Thymus (tissue), 11 donors: ENCODE measurements around the gene STARD5. TPM values are rescaled to one million over a fixed set of nuclear protein-coding genes. Genes with fewer than 3 reads are reported as not detected.

Experiments
- DNase-seq, 9 donors: peaks; one replicate each; pipeline ENCODE4 v3.0.0-alpha.2; 2013; ENCODE audit warnings: low spot score in 9 of 9, low read depth in 6 of 9, missing footprints in 1 of 9
- H3K27ac ChIP-seq, 2 donors: one replicate each; pipeline ENCODE4 v1.5.1; 2013; ENCODE audit warnings: control low read depth in 1 of 2, low read depth in 1 of 2, low read length in 1 of 2, mild to moderate bottlenecking in 1 of 2, moderate library complexity in 1 of 2
- H3K27me3 ChIP-seq, 2 donors: one replicate each; pipeline ENCODE4 v1.5.1; 2013; ENCODE audit warnings: low read length in 1 of 2; ENCODE audit not compliant: control insufficient read depth in 2 of 2, insufficient read depth in 1 of 2
- H3K36me3 ChIP-seq, 2 donors: one replicate each; pipeline ENCODE4 v1.5.1; 2013; ENCODE audit warnings: low read length in 1 of 2, mild to moderate bottlenecking in 1 of 2, moderate library complexity in 1 of 2; ENCODE audit not compliant: control insufficient read depth in 2 of 2, insufficient read depth in 2 of 2
- H3K4me1 ChIP-seq, 2 donors: one replicate each; pipeline ENCODE4 v1.5.1; 2013; ENCODE audit warnings: low read length in 2 of 2; ENCODE audit not compliant: control insufficient read depth in 2 of 2, insufficient read depth in 2 of 2
- H3K4me3 ChIP-seq, 2 donors: one replicate each; pipeline ENCODE4 v1.5.1; 2013; ENCODE audit warnings: low read length in 2 of 2, control low read depth in 1 of 2, mild to moderate bottlenecking in 1 of 2
- H3K9me3 ChIP-seq, 2 donors: one replicate each; pipeline ENCODE4 v1.5.1; 2013; ENCODE audit warnings: low read length in 1 of 2, mild to moderate bottlenecking in 1 of 2; ENCODE audit not compliant: control insufficient read depth in 2 of 2, insufficient read depth in 1 of 2
- whole genome bisulfite sequencing: extraction: QIAGEN DNeasy Blood & Tissue Kit; methylation state at CpG from one replicate; pipeline ENCODE4 v1.1.7; 2013; 5-methylcytosine and 5-hydroxymethylcytosine counted together
- polyA plus RNA-seq: library from polyadenylated mRNA; stranded (reverse); fragments of 200-250 nt; gene quantifications from one replicate; pipeline ENCODE4 v1.2.3, GENCODE V29; 2013
- total RNA-seq: library from RNA; stranded (reverse); fragments of 120-200 nt; gene quantifications from one replicate; pipeline ENCODE4 v1.2.4, GENCODE V29; 2013
- donor health status: healthy.

The STARD5 gene
- total and polyA plus RNA-seq, 2 donors = 3.6 to 12.0 TPM

- no peak for DNase-seq
- peak overlapping the region; percentile 40 to 78 for H3K27ac ChIP-seq
- H3K36me3 ChIP-seq = peaks cover 54 to 64% of the 10 kb centered on the region in 2 donors
- 55% methylated on average over 14 of the region's 14 CpGs for WGBS
- H3K4me1 ChIP-seq = peaks cover 44 to 78% of the 10 kb centered on the region in 2 donors
- H3K27me3 ChIP-seq = no peaks in the 10 kb centered on the region
- H3K9me3 ChIP-seq = no peaks in the 10 kb centered on the region
- peak overlapping the region; percentile 87 to 93 for H3K4me3 ChIP-seq
Measured at GRCh38 chr15:81299630-81300273, 24.2 kb downstream of the STARD5 start.

GRCh38 chr15:81299156-81299555 lies 24.8 kb downstream of the STARD5 start:
- Histone ChIP-seq H3K27me3 (no peaks in the 10 kb centered on the region), H3K9me3 (no peaks in the 10 kb centered on the region), H3K4me3 (peak overlapping the region; percentile 87 to 93), H3K4me1 (peaks cover 48 to 84% of the 10 kb centered on the region in 2 donors), H3K36me3 (peaks cover 50 to 58% of the 10 kb centered on the region in 2 donors), H3K27ac (peak overlapping the region; percentile 22 to 99)
- 77% methylated on average over 3 of the region's 3 CpGs for WGBS
- DNase-seq = no peak

- H3K36me3 ChIP-seq = peaks cover 45 to 53% of the 10 kb centered on the region in 2 donors
- WGBS = 24% methylated on average over 6 of the region's 6 CpGs
- peak overlapping the region; percentile 99 to 100 for H3K27ac ChIP-seq
- H3K9me3 ChIP-seq = no peaks in the 10 kb centered on the region
- H3K27me3 ChIP-seq = no peaks in the 10 kb centered on the region
- peaks cover 45 to 85% of the 10 kb centered on the region in 2 donors for H3K4me1 ChIP-seq
- DNase-seq = peak in 1 of 9 donors; percentile 35
- H3K4me3 ChIP-seq = peak overlapping the region; percentile 87 to 93
Measured at GRCh38 chr15:81298611-81299010, 25.3 kb downstream of the STARD5 start.

- no peaks in the 10 kb centered on the region for H3K27me3 ChIP-seq
- no peaks in the 10 kb centered on the region for H3K9me3 ChIP-seq
- peak in 2 of 9 donors; percentile 38 to 68 for DNase-seq
- peak overlapping the region; percentile 87 to 93 for H3K4me3 ChIP-seq
- peaks cover 51 to 85% of the 10 kb centered on the region in 2 donors for H3K4me1 ChIP-seq
- peaks cover 37 to 46% of the 10 kb centered on the region in 2 donors for H3K36me3 ChIP-seq
- peak overlapping the region; percentile 99 to 100 for H3K27ac ChIP-seq
- 28% methylated on average over 4 of the region's 4 CpGs for WGBS
Measured at GRCh38 chr15:81297603-81298575, 26.1 kb downstream of the STARD5 start.

GRCh38 chr15:81297147-81297572 lies 26.8 kb downstream of the STARD5 start:
- no peaks in the 10 kb centered on the region for H3K9me3 ChIP-seq
- DNase-seq = no peak
- peak overlapping the region; percentile 87 to 93 for H3K4me3 ChIP-seq
- peaks cover 53 to 87% of the 10 kb centered on the region in 2 donors for H3K4me1 ChIP-seq
- 12% methylated on average over 3 of the region's 3 CpGs for WGBS
- H3K27me3 ChIP-seq = no peaks in the 10 kb centered on the region
- peak overlapping the region; percentile 99 to 100 for H3K27ac ChIP-seq
- peaks cover 30 to 38% of the 10 kb centered on the region in 2 donors for H3K36me3 ChIP-seq

GRCh38 chr15:81296673-81297072 lies 27.3 kb downstream of the STARD5 start:
- Histone ChIP-seq H3K36me3 (peaks cover 25 to 34% of the 10 kb centered on the region in 2 donors), H3K4me3 (peak overlapping the region; percentile 87 to 93), H3K27me3 (no peaks in the 10 kb centered on the region), H3K27ac (peak overlapping the region; percentile 99 to 100), H3K9me3 (no peaks in the 10 kb centered on the region), H3K4me1 (peaks cover 53 to 87% of the 10 kb centered on the region in 2 donors)
- DNase-seq = peak; percentile 67 to 96 (median 85)
- WGBS = 5% methylated on average over 11 of the region's 11 CpGs

- H3K4me3 ChIP-seq = peak overlapping the region; percentile 87 to 93
- H3K27ac ChIP-seq = peak overlapping the region; percentile 99 to 100
- peaks cover 20 to 29% of the 10 kb centered on the region in 2 donors for H3K36me3 ChIP-seq
- 12% methylated on average over 2 of the region's 2 CpGs for WGBS
- peaks cover 54 to 87% of the 10 kb centered on the region in 2 donors for H3K4me1 ChIP-seq
- no peaks in the 10 kb centered on the region for H3K27me3 ChIP-seq
- no peaks in the 10 kb centered on the region for H3K9me3 ChIP-seq
- DNase-seq = peak in 2 of 9 donors; percentile 42 to 71
Measured at GRCh38 chr15:81296186-81296585, 27.8 kb downstream of the STARD5 start.

- Histone ChIP-seq H3K4me3 (peak overlapping the region; percentile 87 to 93), H3K36me3 (peaks cover 15 to 23% of the 10 kb centered on the region in 2 donors), H3K27me3 (no peaks in the 10 kb centered on the region), H3K9me3 (no peaks in the 10 kb centered on the region), H3K27ac (peak overlapping the region; percentile 99 to 100), H3K4me1 (peaks cover 51 to 86% of the 10 kb centered on the region in 2 donors)
- 79% methylated on average over 5 of the region's 5 CpGs for WGBS
- DNase-seq = peak in 1 of 9 donors; percentile 50
Measured at GRCh38 chr15:81295486-81296121, 28.3 kb downstream of the STARD5 start.
